Measurements from ENCODE around the gene CUX1.

DNA sequence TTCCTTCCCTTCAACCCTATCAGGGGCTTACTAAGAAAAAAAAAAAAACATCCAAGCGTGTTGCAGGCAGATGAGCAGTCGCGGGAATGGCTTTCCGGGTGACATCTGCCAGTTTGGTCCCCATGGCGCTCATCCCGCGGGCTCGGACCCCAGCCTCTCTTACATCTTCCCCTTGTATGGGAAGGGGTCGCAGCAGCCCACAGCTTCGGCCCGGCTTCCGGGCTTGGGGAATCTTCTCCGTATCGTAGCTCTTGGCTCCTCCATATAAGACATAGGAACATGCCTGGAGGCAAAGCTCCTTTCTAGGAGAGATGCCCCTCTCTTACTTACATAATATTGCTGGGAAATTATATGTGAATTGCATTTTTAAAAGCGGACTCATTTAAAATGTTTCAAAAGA is 99.5 kb downstream of the CUX1 start:
- TF ChIP-seq, protein P1, sequence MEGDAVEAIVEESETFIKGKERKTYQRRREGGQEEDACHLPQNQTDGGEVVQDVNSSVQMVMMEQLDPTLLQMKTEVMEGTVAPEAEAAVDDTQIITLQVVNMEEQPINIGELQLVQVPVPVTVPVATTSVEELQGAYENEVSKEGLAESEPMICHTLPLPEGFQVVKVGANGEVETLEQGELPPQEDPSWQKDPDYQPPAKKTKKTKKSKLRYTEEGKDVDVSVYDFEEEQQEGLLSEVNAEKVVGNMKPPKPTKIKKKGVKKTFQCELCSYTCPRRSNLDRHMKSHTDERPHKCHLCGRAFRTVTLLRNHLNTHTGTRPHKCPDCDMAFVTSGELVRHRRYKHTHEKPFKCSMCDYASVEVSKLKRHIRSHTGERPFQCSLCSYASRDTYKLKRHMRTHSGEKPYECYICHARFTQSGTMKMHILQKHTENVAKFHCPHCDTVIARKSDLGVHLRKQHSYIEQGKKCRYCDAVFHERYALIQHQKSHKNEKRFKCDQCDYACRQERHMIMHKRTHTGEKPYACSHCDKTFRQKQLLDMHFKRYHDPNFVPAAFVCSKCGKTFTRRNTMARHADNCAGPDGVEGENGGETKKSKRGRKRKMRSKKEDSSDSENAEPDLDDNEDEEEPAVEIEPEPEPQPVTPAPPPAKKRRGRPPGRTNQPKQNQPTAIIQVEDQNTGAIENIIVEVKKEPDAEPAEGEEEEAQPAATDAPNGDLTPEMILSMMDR (conservative IDR thresholded peaks at IDR 0.05; ENCODE audit: low read depth, low read length), result no peak
- no peak for TF ChIP-seq EZH2 (IDR thresholded peaks at IDR 0.05; ENCODE audit: low read length, unreplicated experiment)
